Activated B cell treated with CpG ODN at 0.5 μM for 24 hours (primary cell): ENCODE measurements around the gene TRAPPC11. TPM values are rescaled to one million over a fixed set of nuclear protein-coding genes. Genes with fewer than 3 reads are reported as not detected.

Experiments
- ATAC-seq: fragments of 200-7000 bp; cut with Tn5 transposase; one replicate; pipeline ENCODE4 v1.10.0; 2021; ENCODE audit warnings: low read depth, mild to moderate bottlenecking, moderate library complexity
- CTCF ChIA-PET: fragments of 350-600 bp; sonication (Branson Sonifier 250); formaldehyde crosslinking; loops from one replicate; lab custom pipeline; 2021; ENCODE audit warnings: antibody characterized with exemption; lab: Charles Lee
- POLR2A ChIA-PET: fragments of 350-600 bp; sonication (Branson Sonifier 250); formaldehyde crosslinking; loops from one replicate; lab custom pipeline; 2021; ENCODE audit warnings: antibody characterized with exemption; lab: Charles Lee
- DNase-seq: peaks from one replicate; pipeline ENCODE4 v3.0.0; 2022
- H3K27ac Mint-ChIP-seq: one replicate; pipeline ENCODE4 v1.8.0; 2020; ENCODE audit warnings: mixed read lengths
- H3K27me3 Mint-ChIP-seq: one replicate; pipeline ENCODE4 v1.8.0; 2021; ENCODE audit warnings: mixed read lengths
- H3K36me3 Mint-ChIP-seq: one replicate; pipeline ENCODE4 v1.8.0; 2021; ENCODE audit warnings: low read depth, mixed read lengths
- H3K4me1 Mint-ChIP-seq: one replicate; pipeline ENCODE4 v1.8.0; 2021; ENCODE audit warnings: mixed read lengths
- H3K4me3 Mint-ChIP-seq: one replicate; pipeline ENCODE4 v1.8.0; 2020; ENCODE audit warnings: mild to moderate bottlenecking, mixed read lengths
- H3K9me3 Mint-ChIP-seq: one replicate; pipeline ENCODE4 v1.8.0; 2020; ENCODE audit warnings: mixed read lengths
- CTCF ChIP-seq: fragments of 200-600 bp; IDR thresholded peaks from one replicate; pipeline ENCODE4 v1.8.0; 2022; ENCODE audit warnings: antibody characterized with exemption, mild to moderate bottlenecking
- intact Hi-C: fragments of 100-400 bp; cut with micrococcal nuclease; formaldehyde crosslinking; loops from one replicate; pipeline ENCODE4 v1.15.1; 2024
- total RNA-seq: library from RNA; stranded (reverse); gene quantifications from 2 replicates; pipeline ENCODE4 v1.2.3, GENCODE V29; 2022

The TRAPPC11 gene
- total RNA-seq: 42.9 and 45.2 TPM in 2 replicates

- Mint-ChIP-seq H3K4me3 (peak within 1 kb of the TSS; percentile 93), H3K4me1 (peaks cover 33% of the 10 kb centered on the region)
- POLR2A ChIA-PET: interaction anchor here (0.8 to 1.8 kb wide), 5 partner anchors 8 to 990 kb away, joined by 4 to 14 read pairs (median 6); partner anchors contain the start of genes CASP3, CDKN2AIP and PRIMPOL
These were observed at the start of gene TRAPPC11, which contains the start of gene RWDD4 for GRCh38 chr4:183659029-183659871. TSS of gene TRAPPC11 (plus strand) at chr4:183659293. CDS start at chr4:183663868, 4,575 bp downstream. TSS of gene RWDD4 (minus strand) at chr4:183659185. CDS start at chr4:183658952, 233 bp downstream.

DNA sequence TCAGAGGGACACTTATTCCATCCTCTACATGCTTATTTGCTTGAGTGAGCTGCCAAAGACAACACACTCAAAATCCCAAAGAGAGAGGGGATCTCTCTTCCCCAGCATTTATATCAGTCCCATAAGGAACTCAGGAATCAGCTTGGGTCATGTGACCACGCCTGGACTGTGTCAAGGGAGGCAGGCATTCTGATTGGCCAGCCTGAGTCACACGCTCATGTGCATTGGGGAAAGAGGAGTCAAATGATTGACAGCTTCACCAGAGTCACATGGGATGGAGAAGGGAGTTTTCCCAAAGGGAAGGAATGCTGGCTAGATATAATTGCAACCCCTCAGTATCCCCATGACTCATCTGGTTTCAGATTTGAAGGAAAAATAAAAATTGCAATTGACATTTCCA lies 49.1 kb upstream of the TRAPPC11 start:
- ChIA-PET CTCF (no interaction called here), POLR2A (no interaction called here)
- no peak for TF ChIP-seq CTCF
- Mint-ChIP-seq H3K9me3 (no peaks in the 10 kb centered on the region), H3K27ac (no peak overlapping the region), H3K4me3 (no peak overlapping the region), H3K27me3 (peaks cover 11% of the 10 kb centered on the region), H3K36me3 (no peaks in the 10 kb centered on the region), H3K4me1 (no peaks in the 10 kb centered on the region)
- intact Hi-C loops: no loop called here
- no peak for ATAC-seq
- no peak for DNase-seq

More at GRCh38 chr4:183659029-183659871, at the start of gene TRAPPC11, which contains the start of gene RWDD4:
- Mint-ChIP-seq H3K36me3 (peaks cover 16% of the 10 kb centered on the region), H3K27me3 (no peaks in the 10 kb centered on the region), H3K9me3 (no peaks in the 10 kb centered on the region), H3K27ac (peak within 1 kb of the TSS; percentile 92)
- TF ChIP-seq CTCF: no peak
- CTCF ChIA-PET: interaction anchor here (0.7 kb wide), 1 partner anchor 155 kb away, joined by 3 read pairs; no protein-coding TSS in a partner anchor
- ATAC-seq (peak; percentile 98), DNase-seq (peak; percentile 87)
- intact Hi-C loops: loop anchor here (1.0 to 5.0 kb wide), 9 partner anchors 62 to 1812 kb away; partner anchors contain the start of genes ANKRD37, CASP3, CCDC110 and CDKN2AIP

GRCh38 chr4:183610613-183611012 lies 48.5 kb upstream of the TRAPPC11 start:
- DNase-seq: no peak
- intact Hi-C loops: no loop called here
- Mint-ChIP-seq H3K4me3 (no peak overlapping the region), H3K27me3 (peaks cover 14% of the 10 kb centered on the region), H3K9me3 (no peaks in the 10 kb centered on the region), H3K36me3 (no peaks in the 10 kb centered on the region), H3K27ac (no peak overlapping the region), H3K4me1 (no peaks in the 10 kb centered on the region)
- no peak for TF ChIP-seq CTCF
- CTCF ChIA-PET: no interaction called here
- POLR2A ChIA-PET: no interaction called here
- no peak for ATAC-seq

- Mint-ChIP-seq H3K36me3 (no peaks in the 10 kb centered on the region), H3K9me3 (no peaks in the 10 kb centered on the region), H3K27me3 (peaks cover 14% of the 10 kb centered on the region), H3K4me3 (no peak overlapping the region), H3K4me1 (no peaks in the 10 kb centered on the region), H3K27ac (no peak overlapping the region)
- DNase-seq: no peak
- TF ChIP-seq CTCF: no peak
- ATAC-seq: no peak
- CTCF ChIA-PET: no interaction called here
- intact Hi-C loops: no loop called here
- POLR2A ChIA-PET: no interaction called here
These were observed 47.8 kb upstream of the TRAPPC11 start for GRCh38 chr4:183611210-183611830.
